KOPT-K1 (cell line): ENCODE results near the gene MYO18B.

Experiments
- H3K27ac ChIP-seq: fragments of 200-600 bp; sonication (generic); 2 replicates; pipeline ENCODE4 v1.5.1; 2016; ENCODE audit warnings: antibody characterized with exemption, mild to moderate bottlenecking, low read depth, low read length; ENCODE audit not compliant: poor library complexity, severe bottlenecking
- H3K36me3 ChIP-seq: fragments of 200-600 bp; sonication (generic); 2 replicates; pipeline ENCODE4 v1.5.1; 2017; ENCODE audit warnings: antibody characterized with exemption, mild to moderate bottlenecking, low read length, moderate library complexity; ENCODE audit not compliant: insufficient read depth
- H3K9me3 ChIP-seq: fragments of 200-600 bp; sonication (generic); 2 replicates; pipeline ENCODE4 v1.5.1; 2017; ENCODE audit warnings: antibody characterized with exemption, low read length, mild to moderate bottlenecking; ENCODE audit not compliant: insufficient read depth, poor library complexity, severe bottlenecking

MYO18B gene

DNA sequence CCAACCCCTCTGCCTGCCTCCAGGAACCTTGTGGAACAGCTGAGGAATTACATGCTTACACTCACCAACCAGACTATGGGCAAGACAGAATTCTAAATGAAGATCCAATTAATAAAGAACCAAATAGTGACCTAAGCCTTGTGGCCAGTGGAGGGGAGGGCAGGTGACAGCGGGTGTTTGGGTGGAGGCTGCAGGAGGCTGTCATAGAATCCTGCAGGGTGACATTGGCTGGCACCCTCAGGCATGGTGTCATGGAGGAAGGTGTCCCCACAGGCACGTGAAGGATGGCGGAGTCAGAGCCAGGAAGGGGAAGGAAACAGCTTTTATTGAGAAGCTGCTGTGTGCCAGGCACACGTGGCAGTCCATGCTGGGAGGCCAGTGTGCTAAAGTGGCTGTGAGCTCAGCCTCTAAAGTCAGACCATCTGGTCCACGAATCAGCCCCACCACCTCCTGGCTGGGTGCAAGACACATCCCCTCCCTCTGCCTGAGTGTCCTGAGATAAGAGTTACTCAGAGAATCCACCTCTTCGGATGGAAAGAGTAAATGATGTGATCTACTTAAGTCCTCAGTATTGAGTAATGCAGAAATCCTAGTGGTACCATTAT is 8.7 kb downstream of the MYO18B start:
- H3K36me3 ChIP-seq = peaks cover 92% of the 10 kb centered on the region
- peaks cover 4% of the 10 kb centered on the region for H3K9me3 ChIP-seq
- peak overlapping the region; percentile 99 for H3K27ac ChIP-seq

DNA sequence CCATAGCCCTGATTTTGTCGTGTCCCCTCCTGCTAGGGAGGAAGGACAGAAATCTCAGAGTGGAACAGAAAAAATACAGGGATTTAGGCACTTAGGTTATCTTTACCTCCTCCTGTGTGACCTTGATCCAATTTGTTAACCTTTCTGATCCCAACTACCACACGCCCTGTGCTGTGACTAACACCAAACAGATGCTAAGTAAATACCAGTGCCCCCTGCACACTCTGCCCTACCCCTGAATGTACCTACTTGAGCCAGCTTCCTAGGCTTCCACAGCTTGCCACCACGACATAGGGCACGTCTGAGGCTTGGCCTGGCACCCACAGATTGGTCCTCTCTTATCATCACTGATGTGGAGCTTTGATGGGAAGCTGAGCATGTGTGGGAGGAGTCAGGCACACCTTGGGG is 9.2 kb downstream of the MYO18B start:
- H3K36me3 ChIP-seq = peaks cover 92% of the 10 kb centered on the region
- peak overlapping the region; percentile 99 for H3K27ac ChIP-seq
- peaks cover 4% of the 10 kb centered on the region for H3K9me3 ChIP-seq

DNA sequence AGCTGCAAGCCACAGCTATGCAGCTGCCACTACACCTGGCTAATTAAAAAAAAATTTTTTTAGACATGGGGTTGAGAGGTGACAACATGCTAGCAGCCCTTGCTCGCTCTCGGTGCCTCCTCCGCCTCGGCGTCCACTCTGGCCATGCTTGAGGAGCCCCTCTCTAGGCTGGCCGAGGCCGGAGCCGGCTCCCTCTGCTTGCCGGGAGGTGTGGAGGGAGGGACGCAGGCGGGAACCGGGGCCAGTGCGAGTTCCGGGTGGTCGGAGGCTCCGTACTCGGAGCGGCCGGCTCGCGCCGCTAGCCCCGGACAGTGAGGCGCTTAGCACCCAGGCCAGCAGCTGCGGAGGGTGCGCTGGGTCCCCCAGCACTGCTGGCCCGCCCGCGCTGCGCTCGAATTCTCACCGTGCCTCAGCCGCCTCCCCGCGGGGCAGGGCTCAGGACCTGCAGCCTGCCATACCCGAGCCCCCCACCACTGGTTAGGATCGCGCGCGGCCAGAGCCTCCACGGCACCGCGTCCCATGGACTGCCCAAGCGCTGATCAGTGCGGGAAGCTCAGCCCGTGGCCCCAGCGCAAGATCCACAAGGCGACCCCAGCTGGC is 10.7 kb downstream of the MYO18B start:
- Histone ChIP-seq H3K9me3 (peaks cover 4% of the 10 kb centered on the region), H3K36me3 (peaks cover 94% of the 10 kb centered on the region)

DNA sequence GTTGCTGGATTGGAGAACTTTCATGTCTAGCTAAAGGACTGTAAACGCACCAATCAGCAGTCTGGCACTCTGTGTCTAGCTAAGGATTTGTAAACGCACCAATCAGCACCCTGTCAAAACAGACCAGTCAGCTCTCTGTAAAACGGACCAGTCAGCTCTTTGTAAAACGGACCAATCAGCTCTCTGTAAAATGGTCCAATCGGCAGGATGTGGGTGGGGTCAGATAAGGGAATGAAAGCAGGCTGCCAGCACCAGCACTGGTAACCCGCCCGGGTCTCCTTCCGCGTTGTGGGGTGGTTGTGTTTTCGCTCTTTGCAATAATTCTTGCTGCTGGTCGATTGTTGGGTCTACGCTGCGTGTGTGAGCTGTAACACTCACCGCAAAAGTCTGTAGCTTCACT is 11.3 kb downstream of the MYO18B start:
- Histone ChIP-seq H3K9me3 (peaks cover 4% of the 10 kb centered on the region), H3K36me3 (peaks cover 94% of the 10 kb centered on the region), H3K27ac (peak overlapping the region; percentile 61)

More for the DNA sequence above, 10.7 kb downstream of the MYO18B start:
- H3K27ac ChIP-seq = peak overlapping the region; percentile 40

DNA sequence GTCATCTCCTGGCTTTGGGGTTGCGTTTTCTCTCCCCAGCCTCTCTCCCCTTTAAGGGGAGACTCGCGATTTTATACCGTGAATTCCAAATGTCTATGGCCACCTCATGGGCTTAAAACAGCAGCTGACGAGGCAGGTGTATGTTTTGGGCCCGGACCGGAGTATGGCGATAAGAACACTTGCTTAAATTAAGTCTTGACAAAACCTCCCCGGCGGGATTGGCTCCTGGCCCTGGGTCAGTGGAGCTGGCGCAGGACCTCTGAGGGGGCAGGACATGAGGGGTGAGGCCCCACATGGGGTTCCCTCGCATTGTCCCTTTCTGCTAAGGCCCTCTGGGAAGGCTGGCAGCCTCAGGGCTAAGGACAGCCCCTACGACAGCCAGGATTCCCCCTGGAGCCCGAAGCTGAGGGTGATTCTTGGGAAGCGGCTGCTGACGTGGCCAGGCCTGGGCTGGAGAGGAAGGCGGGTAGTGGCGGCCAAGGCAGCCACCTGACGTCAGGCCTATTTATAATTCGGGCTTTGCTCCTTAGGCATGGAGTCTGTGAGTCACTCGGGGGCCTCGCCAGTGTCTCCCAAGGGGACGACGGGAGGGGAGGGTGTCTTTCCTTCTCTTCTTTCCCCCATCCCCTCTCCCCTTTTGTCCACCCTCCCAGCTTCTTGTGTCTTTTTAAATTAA is 12.7 kb downstream of the MYO18B start:
- H3K36me3 ChIP-seq = peaks cover 93% of the 10 kb centered on the region
- peak overlapping the region; percentile 61 for H3K27ac ChIP-seq
- H3K9me3 ChIP-seq = peaks cover 4% of the 10 kb centered on the region

DNA sequence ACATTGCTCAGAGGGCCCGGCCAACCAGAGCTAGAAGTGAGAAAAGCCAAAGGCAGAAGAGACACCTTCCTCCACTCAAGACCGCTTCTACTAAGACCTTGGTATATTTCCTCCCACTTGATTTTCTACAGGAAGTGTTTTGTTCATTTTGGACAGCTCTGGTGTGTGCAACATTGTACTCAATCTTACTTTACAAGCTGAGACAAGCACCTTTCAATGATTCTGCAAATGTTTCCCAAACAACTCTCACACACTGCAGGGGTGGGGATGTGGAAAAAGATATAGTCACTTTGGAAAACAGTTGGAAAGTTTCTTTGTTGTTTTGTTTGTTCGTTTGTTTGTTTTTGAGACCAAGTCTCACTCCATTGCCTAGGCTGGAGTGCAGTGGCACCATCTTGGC is 15.7 kb downstream of the MYO18B start:
- H3K36me3 ChIP-seq = peaks cover 97% of the 10 kb centered on the region
- peak overlapping the region; percentile 61 for H3K27ac ChIP-seq
- H3K9me3 ChIP-seq = peaks cover 9% of the 10 kb centered on the region

DNA sequence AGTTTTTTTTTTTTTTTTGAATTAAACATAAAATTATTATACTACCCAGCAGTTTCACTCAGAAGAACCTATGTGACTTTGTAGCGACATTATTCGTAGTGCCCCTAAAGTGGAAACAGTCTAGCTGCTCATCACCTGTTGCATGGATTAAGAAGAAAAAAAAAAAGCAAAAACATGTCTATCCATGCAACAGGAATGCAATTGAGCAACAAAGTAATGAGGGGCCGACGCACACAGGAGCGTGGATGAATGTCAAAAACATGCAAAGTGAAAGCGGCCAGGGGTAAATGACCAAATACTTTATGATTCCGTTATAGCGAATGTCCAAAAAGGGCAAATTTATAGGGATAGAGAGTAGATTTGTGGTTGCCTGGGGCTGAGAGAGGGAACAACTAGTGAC is 16.3 kb downstream of the MYO18B start:
- Histone ChIP-seq H3K36me3 (peaks cover 99% of the 10 kb centered on the region), H3K27ac (no peak overlapping the region), H3K9me3 (peaks cover 9% of the 10 kb centered on the region)

DNA sequence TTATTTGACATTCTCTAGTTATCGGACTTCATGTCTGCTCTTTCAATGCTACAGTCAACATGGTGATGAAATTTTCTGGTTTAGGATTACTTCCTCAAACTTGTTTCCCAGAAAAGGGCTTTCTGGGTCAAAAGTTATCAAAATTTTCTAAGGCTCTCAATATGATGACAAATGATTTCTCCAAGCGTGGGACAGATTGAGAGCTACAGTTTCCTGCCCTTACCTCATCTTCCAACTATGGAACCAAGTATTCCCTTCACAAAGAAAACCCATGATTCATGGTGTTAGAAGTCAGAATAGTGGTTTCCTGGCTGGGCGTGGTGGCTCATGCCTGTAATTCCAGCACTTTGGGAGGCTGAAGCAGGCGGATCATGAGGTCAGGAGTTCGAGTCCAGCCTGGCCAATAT is 17.8 kb downstream of the MYO18B start:
- Histone ChIP-seq H3K36me3 (peaks cover 99% of the 10 kb centered on the region), H3K9me3 (peaks cover 23% of the 10 kb centered on the region), H3K27ac (no peak overlapping the region)

DNA sequence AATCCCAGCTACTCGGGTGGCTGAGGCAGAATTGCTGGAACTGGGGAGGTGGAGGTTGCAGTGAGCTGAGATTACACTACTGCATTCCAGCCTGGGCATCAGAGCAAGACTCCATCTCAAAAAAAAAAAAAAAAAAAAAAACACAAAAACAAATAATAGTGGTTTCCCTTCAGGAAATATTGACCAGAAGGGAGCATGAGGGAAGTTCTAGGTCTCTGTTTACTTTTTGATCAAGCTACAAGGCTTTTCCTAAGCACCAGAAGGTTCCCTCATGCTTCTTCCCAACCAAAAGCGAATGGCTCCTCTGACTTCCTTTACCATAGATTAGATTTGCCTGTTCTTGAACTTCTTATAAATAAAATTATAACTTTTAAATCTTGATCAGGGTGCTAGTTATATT is 18.3 kb downstream of the MYO18B start:
- Histone ChIP-seq H3K27ac (no peak overlapping the region), H3K9me3 (peaks cover 27% of the 10 kb centered on the region), H3K36me3 (peaks cover 99% of the 10 kb centered on the region)

DNA sequence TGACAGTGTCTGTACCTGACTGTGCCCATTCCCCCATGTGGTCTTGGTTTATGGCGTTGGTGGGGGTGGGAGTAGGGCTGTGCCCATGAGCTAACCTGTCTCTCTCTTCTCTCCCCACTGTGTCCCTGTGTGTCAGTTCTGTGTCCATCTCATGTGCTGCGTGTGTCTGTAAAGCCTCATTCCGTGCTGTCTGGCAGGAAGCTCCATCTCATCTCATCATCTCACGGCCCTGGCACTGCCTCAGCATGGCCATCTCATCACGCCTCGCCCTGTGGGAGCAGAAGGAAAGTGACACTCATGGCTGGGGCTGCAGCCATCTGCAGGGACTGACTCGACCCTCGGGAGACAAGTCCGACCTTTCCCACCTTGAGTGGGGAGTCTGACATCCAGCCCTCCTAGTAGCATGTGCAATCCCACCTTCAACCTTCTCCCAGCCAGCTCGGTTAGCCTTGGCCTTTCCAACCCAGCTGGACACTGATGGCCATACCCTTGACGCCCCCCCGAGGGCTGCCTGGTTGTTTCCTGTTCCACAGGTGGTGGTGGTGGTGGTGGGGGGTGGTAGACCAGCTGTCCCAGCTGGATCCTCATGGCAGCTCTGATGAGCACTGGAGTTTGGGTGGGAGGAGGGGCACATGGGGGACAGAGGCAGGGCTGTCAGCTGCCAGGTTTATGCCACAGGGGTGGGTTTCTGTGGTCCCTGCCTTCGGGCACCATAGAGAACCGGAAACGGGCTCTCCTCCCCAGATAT is 19.0 kb downstream of the MYO18B start:
- Histone ChIP-seq H3K36me3 (peaks cover 99% of the 10 kb centered on the region), H3K27ac (peak overlapping the region; percentile 26), H3K9me3 (peaks cover 31% of the 10 kb centered on the region)

DNA sequence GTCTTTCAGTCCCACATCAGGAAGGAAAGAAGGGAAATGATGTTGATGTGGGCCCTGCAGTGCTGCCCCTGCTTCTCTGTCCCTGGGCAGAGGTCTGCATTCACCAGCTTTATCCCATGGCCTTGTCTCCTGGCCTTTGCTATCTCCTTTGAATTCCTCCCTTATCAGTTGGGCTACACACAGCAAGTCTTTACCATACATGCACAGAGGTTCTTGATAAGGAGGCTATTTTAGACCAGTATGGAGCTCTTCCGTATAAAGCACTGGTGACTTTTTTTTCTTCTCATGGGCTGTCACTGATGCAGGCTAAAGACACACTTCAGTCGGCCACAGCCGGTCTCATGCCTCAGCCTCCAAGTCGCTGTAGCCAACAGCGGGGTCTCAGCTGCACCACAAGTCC is 20.2 kb downstream of the MYO18B start:
- Histone ChIP-seq H3K36me3 (peaks cover 99% of the 10 kb centered on the region), H3K27ac (peak overlapping the region; percentile 20), H3K9me3 (peaks cover 42% of the 10 kb centered on the region)

DNA sequence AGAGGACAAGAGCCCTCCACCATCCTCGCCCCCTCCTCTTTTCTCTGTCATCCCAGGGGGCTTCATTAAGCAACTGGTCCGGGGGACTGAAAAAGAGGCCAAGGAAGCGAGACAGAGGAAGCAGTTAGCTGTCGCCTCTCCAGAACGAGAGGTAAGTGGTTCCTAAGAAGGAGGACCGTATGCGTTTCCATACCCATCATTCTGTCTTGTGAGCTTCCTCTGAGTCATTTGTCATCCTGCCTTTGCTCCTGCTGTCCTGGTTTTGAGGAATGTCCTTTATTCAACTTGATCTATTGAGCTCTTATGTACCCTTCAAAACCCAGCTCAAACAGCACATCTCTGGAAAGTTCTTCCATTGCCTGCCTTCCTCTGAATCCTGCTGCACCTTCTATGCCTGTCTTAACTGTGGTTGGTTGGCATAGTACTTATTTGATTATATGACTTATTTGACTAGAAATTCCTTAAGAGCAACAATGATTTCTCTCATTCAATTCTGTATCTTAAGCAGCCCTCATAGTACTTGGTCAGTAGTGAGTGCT is 21.3 kb downstream of the MYO18B start:
- Histone ChIP-seq H3K36me3 (peaks cover 99% of the 10 kb centered on the region), H3K27ac (no peak overlapping the region), H3K9me3 (peaks cover 43% of the 10 kb centered on the region)

DNA sequence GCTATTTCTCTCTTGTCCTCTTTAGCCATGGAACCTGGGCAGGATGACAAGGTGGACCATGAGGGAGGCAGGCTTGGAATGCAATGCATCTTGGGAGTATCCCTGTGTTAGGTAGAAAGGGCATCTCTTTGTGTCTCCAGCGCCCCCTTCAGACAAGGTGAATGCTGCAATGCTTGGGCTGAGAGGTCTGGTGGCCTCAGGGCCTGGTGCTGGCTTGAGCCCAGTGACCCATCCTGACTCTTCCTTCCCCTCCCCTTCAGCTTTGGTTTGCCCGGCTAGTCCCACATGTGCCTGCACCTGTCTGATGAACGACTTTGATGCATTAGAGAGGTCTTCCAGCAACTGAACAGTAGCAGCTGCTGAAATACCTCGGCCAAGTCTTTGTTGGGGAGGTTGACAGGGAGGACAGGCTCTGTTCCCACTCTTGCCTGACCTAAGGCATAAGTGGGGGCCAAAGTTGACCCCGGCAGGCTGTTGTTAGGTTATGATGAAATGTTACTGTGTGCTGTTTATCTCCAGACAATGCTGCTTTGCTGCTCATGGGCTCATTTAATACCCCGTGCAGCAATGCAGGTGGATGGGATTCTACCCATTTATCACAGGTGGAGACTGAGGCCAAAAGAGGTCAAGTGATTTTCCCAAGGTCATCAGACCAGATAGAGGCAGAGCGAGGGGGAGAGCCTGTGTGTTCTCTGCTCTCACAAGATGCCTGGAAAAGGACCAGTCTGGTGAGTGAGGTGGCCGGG is 22.5 kb downstream of the MYO18B start:
- H3K27ac ChIP-seq = no peak overlapping the region
- H3K9me3 ChIP-seq = peaks cover 43% of the 10 kb centered on the region
- H3K36me3 ChIP-seq = peaks cover 100% of the 10 kb centered on the region

DNA sequence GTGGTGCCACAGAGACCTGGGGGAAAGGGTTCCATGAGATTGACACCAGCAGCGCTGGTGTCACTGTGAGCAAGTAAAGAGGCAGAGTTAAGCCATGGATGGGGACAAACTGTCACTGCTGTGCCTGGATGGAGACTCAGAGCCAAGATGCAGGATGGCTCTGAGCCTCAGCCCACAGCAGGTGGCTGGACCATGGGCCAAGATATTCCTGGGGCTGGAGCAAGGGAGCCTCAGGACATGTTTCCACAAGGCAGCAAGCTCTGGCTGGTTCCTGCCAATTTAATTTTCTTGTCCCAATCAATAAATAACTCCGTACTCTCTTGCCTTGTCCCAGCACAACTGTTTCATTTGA is 23.0 kb downstream of the MYO18B start:
- Histone ChIP-seq H3K36me3 (peaks cover 100% of the 10 kb centered on the region), H3K27ac (no peak overlapping the region), H3K9me3 (peaks cover 43% of the 10 kb centered on the region)
